ENCODE measurements around the gene TRPV3. TPM values are rescaled to one million over a fixed set of nuclear protein-coding genes. Genes with fewer than 3 reads are reported as not detected.

TRPV3 gene
- total and polyA plus RNA-seq, 4 donors: 0.10 to 0.91 (median 0.33) TPM

GRCh38 chr17:3535253-3535995, 22.2 kb downstream of the TRPV3 start:
- DNase-seq (peak; percentile 86 to 89 (median 86)), ATAC-seq (ENCODE audit: insufficient read depth, low FRiP score) (peak; percentile 90)
- H3K4me3 ChIP-seq: no peak overlapping the region
- peaks cover 0 to 21% (median 0%) of the 10 kb centered on the region in 5 donors for H3K4me1 ChIP-seq (ENCODE audit: control insufficient read depth in 5 of 5, insufficient read depth in 5 of 5, low read length in 5 of 5)
- H3K27me3 ChIP-seq (ENCODE audit: control insufficient read depth in 3 of 3, insufficient read depth in 3 of 3, low read length in 2 of 3): no peaks in the 10 kb centered on the region
- no peaks in the 10 kb centered on the region for H3K9me3 ChIP-seq (ENCODE audit: control insufficient read depth in 4 of 4, insufficient read depth in 3 of 4, low read length in 3 of 4)
- 3 to 4% methylated on average over 44 of the region's 44 CpGs for WGBS, 2 donors
- no peaks in the 10 kb centered on the region for H3K36me3 ChIP-seq (ENCODE audit: control insufficient read depth in 4 of 4, insufficient read depth in 4 of 4, low read length in 4 of 4)
- TF ChIP-seq CTCF (IDR thresholded peaks at IDR 0.05; ENCODE audit: control extremely low read depth, extremely low read depth): peak; percentile 7
- H3K9ac ChIP-seq (ENCODE audit: insufficient read depth in 1 of 2, low read length in 2 of 2): peak overlapping the region in 1 of 2 donors; percentile 80
- H3K27ac ChIP-seq (ENCODE audit: low read depth in 1 of 2, low read length in 1 of 2): no peak overlapping the region

GRCh38 chr17:3534881-3535252, 22.7 kb downstream of the TRPV3 start:
- Histone ChIP-seq H3K27me3 (ENCODE audit: control insufficient read depth in 3 of 3, insufficient read depth in 3 of 3, low read length in 2 of 3) (no peaks in the 10 kb centered on the region), H3K4me3 (no peak overlapping the region), H3K4me1 (ENCODE audit: control insufficient read depth in 5 of 5, insufficient read depth in 5 of 5, low read length in 5 of 5) (peaks cover 0 to 26% (median 0%) of the 10 kb centered on the region in 5 donors), H3K36me3 (ENCODE audit: control insufficient read depth in 4 of 4, insufficient read depth in 4 of 4, low read length in 4 of 4) (no peaks in the 10 kb centered on the region), H3K9me3 (ENCODE audit: control insufficient read depth in 4 of 4, insufficient read depth in 3 of 4, low read length in 3 of 4) (no peaks in the 10 kb centered on the region), H3K9ac (ENCODE audit: insufficient read depth in 1 of 2, low read length in 2 of 2) (no peak overlapping the region), H3K27ac (ENCODE audit: low read depth in 1 of 2, low read length in 1 of 2) (no peak overlapping the region)
- 17 to 21% methylated on average over 2 to 3 of the region's 3 CpGs for WGBS, 2 donors
- TF ChIP-seq CTCF (IDR thresholded peaks at IDR 0.05; ENCODE audit: control extremely low read depth, extremely low read depth): no peak
- DNase-seq (peak in 1 of 3 donors; percentile 37), ATAC-seq (ENCODE audit: insufficient read depth, low FRiP score) (no peak)

- Histone ChIP-seq H3K27ac (ENCODE audit: low read depth in 1 of 2, low read length in 1 of 2) (no peak overlapping the region), H3K36me3 (ENCODE audit: control insufficient read depth in 4 of 4, insufficient read depth in 4 of 4, low read length in 4 of 4) (no peaks in the 10 kb centered on the region), H3K9me3 (ENCODE audit: control insufficient read depth in 4 of 4, insufficient read depth in 3 of 4, low read length in 3 of 4) (no peaks in the 10 kb centered on the region), H3K27me3 (ENCODE audit: control insufficient read depth in 3 of 3, insufficient read depth in 3 of 3, low read length in 2 of 3) (no peaks in the 10 kb centered on the region), H3K4me1 (ENCODE audit: control insufficient read depth in 5 of 5, insufficient read depth in 5 of 5, low read length in 5 of 5) (peaks cover 0 to 27% (median 0%) of the 10 kb centered on the region in 5 donors), H3K9ac (ENCODE audit: insufficient read depth in 1 of 2, low read length in 2 of 2) (no peak overlapping the region), H3K4me3 (no peak overlapping the region)
- no peak for TF ChIP-seq CTCF (IDR thresholded peaks at IDR 0.05; ENCODE audit: control extremely low read depth, extremely low read depth)
- DNase-seq (no peak), ATAC-seq (ENCODE audit: insufficient read depth, low FRiP score) (no peak)
- WGBS, 2 donors: 92 to 94% methylated on average over 5 of the region's 5 CpGs
These were observed 23.9 kb downstream of the TRPV3 start for GRCh38 chr17:3533752-3534151.

GRCh38 chr17:3532859-3533142, 24.8 kb downstream of the TRPV3 start:
- Histone ChIP-seq H3K9ac (ENCODE audit: insufficient read depth in 1 of 2, low read length in 2 of 2) (no peak overlapping the region), H3K4me1 (ENCODE audit: control insufficient read depth in 5 of 5, insufficient read depth in 5 of 5, low read length in 5 of 5) (peaks cover 0 to 27% (median 0%) of the 10 kb centered on the region in 5 donors), H3K27ac (ENCODE audit: low read depth in 1 of 2, low read length in 1 of 2) (no peak overlapping the region), H3K27me3 (ENCODE audit: control insufficient read depth in 3 of 3, insufficient read depth in 3 of 3, low read length in 2 of 3) (no peaks in the 10 kb centered on the region), H3K9me3 (ENCODE audit: control insufficient read depth in 4 of 4, insufficient read depth in 3 of 4, low read length in 3 of 4) (no peaks in the 10 kb centered on the region), H3K36me3 (ENCODE audit: control insufficient read depth in 4 of 4, insufficient read depth in 4 of 4, low read length in 4 of 4) (no peaks in the 10 kb centered on the region), H3K4me3 (no peak overlapping the region)
- ATAC-seq (ENCODE audit: insufficient read depth, low FRiP score): no peak
- no peak for DNase-seq
- TF ChIP-seq CTCF (IDR thresholded peaks at IDR 0.05; ENCODE audit: control extremely low read depth, extremely low read depth): no peak
- WGBS, 2 donors: 92 to 94% methylated on average over 10 of the region's 10 CpGs
